Posterior cingulate gyrus (tissue), 11 donors: ENCODE results near the gene FAM20C.

Experiments used
- DNase-seq, 10 donors: peaks; one replicate each; pipeline versions ENCODE4 v3.0.0 to v3.0.0-alpha.2; 2020 to 2021; ENCODE audit warnings: mixed read lengths in 3 of 10
- intact Hi-C: fragments of 100-400 bp; cut with DNase I; formaldehyde crosslinking; loops from one replicate; pipeline ENCODE4 v1.15.1; 2023

The FAM20C gene

DNA sequence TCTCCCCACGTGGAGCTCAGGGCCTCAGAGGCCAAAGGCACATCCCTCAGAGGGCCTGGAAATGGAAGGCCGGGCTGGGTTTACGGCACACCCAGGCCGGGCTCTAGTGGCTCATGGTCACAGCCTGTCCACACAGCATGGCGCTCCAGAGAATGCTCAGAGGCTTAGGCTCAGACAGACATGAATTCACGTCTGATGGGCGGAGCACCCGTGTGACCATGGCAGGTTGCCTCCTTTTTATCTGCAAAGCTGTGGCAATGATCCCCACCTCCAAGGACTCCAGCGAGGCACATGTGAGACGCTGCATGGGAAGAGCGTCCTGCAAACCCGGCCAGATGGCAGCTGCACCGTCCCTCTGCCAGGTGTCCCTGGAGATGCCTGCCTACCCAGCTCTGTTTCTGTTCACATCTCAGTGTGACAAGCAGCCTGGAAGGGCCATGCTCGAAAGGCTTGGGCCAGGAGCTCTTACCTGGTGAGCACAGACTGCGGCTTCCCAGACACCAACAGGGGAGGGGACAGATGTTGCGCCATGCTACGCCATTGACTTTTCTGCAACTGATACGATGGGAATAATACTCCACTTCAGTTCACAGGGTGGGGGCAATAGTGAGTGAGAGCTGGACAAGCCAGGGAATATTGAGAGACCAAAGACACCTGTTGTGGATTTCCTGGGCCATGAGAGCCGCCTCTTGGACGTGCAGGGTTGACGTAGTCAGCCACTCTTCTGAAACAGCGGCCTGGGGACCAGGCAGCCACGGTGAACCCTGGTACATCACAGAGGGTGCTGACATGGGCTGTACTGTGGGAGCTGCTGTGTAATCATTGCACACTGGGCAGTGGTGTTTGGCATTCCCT lies 34.4 kb upstream of the FAM20C start:
- peak in 5 of 10 donors; percentile 6 to 77 (median 36) for DNase-seq
- intact Hi-C loops: no loop called here

DNA sequence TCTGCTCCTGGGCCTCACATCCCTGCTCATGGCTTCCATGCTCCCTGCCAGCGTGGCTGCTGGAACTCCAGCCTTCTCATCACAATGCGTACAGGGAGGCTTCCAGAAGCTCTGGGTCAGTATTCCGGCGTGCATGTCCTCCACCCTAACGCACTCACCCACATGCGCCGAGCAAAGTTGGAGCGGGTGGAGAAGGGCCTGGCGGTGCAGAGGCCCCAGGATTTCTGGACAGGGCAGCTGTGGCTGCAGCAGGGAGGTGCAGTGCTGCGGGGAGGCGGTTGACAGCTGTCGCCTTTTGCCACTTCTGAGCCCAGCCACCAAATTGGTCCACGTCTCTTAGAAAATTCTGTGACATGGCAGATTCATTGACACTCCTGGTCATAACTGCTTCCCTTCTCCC lies 33.6 kb upstream of the FAM20C start:
- intact Hi-C loops: no loop called here
- peak in 3 of 10 donors; percentile 59 to 62 (median 60) for DNase-seq

DNA sequence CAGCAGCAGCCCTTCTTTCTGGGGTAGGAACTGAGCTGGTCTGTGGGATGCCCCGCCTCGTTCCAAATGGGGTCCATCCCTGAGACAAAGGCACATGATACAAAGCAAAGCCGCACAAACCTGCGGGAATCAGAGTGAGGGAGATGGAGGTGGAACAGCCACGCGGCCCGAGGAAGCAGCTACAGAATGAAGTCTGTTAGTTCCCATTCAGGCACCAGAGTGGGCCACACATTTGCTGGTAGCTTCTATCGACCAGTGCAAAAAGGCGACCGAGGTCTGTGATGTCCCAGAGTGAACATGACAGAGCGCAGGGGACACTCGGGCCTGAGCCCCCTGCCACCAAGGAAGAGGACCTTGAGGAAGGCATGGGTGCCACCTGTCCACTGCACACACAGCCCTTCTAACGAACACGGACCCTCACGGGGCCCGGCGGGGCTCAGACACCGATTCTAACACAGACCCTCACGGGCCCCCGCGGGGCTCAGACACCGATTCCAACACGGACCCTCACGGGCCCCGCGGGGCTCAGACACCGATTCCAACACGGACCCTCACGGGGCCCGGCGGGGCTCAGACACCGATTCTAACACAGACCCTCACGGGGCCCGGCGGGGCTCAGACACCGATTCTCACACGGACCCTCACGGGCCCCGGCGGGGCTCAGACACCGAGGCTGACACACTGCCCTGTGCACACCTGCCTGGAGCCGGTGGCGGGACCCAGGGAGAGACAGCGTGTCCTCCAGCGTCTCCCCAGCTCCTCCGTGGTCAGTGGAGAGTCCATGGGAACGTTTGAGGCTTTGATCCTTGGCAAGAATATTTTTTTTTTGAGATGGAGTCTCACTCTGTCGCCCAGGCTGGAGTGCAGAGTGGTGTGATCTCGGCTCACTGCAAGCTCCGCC lies 32.8 kb upstream of the FAM20C start:
- DNase-seq: peak in 5 of 10 donors; percentile 5 to 88 (median 69)
- intact Hi-C loops: loop anchor here (1.0 kb wide), 1 partner anchor 9 kb away; no protein-coding TSS in a partner anchor

DNA sequence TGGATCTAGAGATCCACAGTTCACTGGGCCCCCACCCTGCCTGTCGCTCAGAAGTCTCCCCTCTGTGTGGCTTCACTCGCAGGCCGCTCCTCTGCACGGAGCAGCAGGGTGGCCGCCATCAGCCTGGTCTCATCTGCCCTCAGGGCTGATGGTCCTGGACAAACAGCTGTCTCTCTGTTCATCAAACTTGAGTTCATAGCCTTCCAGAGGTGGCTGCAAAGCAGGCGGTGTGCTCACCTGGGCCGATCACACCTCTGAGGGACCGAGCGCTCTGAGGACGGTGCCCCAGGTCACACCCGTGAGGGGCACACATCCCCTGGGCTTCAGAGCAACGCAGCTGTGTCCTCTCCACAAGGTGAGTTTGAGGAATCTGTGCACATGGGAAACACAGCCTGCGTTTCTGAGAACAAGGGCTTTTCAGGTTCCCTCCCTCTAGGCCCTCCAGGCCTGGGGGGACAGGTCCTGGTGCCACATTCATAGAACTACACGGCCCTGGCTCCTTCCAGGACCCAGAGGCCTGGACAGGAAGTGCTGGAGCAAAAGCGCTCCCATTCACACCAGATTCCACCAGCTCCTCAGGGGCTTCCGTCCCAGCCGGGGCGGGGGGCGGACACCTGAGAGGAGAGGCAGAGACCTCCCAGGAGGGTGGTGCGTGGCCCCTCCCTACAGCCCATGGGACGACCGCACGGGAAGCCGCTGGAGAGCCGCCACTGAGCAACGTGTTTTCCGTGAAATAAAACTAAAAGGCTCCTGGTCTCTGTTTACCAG lies 31.2 kb upstream of the FAM20C start:
- intact Hi-C loops: loop anchor here (1.0 kb wide), 1 partner anchor 11 kb away; no protein-coding TSS in a partner anchor
- peak in 4 of 10 donors; percentile 2 to 68 (median 62) for DNase-seq

DNA sequence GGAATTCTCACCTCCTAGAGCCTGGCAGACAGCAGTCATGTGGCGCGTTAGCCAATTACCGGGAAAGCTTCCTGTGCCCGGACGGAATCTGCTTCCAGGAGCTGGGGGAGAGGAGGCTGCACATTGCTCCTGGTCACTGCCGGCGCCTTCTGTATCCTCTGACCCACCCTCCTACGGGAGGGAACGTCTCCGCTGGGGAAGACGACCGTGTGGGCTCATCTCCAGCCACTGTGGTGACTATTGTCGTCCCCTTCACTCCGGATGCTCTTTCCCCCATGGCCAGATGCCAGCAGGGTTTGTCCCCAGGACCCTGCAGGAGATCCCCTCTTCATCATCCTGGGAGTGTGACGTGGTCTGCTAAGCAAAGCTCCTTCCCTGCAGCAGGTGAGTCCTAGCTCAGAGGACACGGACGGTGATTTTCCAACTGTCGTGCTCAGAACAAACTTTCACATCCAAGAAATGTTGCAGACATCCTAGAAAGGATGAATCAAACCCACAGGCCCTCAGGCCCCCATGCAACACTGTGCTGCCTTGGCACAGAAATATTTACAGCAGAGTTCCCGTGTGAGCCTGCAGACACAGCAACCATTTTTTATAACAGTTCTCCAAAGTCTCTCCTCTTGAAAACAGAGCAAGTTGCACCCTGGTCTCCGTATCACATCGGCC lies 29.6 kb upstream of the FAM20C start:
- intact Hi-C loops: no loop called here
- DNase-seq: peak in 3 of 10 donors; percentile 47 to 79 (median 58)

DNA sequence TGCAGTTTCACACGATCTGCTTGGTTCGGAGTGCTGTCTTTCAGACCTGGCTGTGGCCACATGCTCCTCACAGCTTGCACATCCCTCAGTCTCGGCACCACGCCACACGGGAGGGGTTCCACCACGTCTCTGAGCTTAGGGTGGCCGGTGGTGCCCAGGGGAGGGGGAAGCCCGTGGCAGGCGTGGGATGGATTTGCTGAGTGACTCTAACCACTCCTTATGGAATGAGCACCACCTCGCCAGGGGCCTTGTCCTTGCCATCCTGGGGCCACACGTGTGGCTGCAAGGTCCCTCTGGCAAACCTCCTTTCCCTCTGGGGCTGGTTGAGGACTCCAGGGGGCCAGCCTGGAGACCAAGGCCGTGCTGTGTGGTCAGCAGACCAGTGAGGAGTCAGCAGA lies 29.1 kb upstream of the FAM20C start:
- DNase-seq: peak in 3 of 10 donors; percentile 34 to 72 (median 62)
- intact Hi-C loops: no loop called here

DNA sequence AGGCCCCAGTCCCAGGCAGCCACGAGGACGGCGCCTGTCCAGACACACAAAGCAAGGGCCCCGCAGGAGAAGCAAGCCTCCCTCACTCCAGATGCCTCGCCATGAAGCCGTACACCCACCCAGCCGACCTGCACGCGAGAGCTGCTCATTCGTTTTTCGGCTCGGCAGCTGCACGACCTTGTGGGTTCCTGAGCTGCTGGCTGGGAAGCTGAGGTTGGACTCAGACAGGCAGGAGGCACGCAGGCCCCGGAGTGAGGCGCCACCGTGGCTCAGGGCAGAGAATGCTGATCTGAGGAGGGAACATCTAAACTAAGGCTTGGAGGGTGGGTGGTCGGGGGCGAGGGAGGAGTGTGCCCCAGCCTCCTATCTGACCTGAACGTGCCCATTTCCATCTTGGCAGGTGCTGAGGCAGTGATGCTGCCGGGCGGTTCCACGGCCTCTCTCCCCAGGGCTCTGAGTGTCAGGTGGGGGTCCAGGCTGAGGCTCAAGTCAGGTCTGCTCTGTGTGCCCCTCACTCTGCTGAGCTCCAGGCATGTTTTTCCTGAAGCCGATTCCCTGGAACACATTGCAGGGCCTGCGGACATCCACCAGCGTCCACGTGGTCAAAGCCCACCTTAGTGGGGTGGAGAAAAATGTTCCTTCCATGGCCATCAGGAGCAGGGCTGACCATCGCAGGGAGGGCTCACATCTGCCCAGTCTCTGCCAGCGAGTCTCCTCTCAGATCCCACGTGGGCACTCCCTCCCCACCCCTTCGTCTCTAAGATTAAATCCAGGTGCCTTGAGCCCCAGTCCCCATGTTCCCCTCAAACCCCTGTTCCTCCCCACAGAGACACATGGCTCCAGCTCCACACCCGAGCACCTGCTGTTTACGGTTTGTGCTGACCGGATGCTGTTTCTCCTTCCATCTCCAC lies 28.1 kb upstream of the FAM20C start:
- DNase-seq: peak in 4 of 10 donors; percentile 23 to 79 (median 62)
- intact Hi-C loops: no loop called here

DNA sequence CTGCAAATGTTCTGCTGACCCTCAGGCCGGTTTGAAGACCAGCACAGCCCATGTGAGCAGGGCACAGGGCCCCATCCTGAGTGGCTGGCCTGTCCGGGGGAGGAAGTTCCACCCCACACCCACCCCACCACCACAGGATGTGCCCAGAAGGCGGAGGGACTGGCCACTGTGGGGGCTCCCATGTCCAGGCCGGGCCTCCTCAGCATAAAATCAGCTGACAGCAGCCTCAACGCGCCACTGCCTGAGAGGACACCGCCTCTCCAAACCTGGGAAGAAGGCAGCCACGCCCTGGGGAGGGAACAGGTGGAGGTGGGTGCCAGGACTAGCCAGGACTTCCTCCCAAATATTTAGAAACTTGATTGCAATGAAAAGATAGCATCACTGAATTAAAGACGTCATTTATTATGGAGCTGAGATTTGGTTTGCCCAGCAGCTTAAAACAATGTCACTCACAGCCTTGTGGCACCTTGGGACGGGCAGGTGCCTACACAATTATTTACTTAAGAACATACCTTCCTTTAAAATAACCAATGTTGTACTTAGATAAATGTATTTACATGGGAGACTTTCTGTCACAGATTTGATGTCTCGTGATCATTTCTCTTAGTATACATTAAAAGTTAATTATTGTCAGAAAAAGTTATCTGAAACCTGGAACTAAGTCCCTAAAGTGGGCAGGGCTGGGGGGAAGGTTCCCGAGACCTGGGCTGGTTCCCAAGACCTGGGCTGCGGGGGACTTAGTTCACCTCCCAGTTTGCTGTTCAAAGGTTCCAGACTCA lies 27.3 kb upstream of the FAM20C start:
- DNase-seq: peak in 6 of 10 donors; percentile 25 to 84 (median 57)
- intact Hi-C loops: no loop called here

DNA sequence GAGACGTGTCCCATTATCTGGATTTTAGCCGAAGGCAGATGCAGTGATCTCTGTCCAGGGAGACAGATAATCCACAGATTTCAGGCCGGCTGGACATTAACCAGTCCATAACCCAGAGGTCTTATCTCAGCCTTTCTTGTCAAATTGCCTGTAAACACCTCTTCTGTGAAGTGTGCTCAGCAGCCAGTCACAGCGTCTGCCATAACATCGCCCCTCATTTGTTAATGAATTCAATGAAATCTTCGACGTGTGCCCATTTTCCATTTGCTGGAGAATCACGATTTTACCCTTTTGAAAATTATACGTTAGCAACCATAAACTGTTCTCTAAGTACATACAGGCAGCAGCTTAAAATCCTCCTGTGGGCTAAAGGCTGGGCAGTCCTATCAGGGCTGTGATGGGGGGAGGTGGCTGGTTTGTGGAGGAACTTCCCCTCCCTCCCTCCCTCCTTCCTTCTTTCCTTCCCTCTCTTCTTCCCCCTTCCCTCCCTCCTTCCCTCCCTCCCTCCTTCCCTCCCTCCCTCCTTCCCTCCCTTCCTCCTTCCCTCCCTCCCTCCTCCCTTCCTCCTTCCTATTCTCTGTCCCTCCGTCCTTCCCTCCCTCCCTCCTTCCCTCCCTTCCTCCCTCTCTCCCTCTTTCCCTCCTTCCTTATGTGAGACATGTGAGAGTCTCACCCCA lies 26.6 kb upstream of the FAM20C start:
- intact Hi-C loops: no loop called here
- peak in 1 of 10 donors; percentile 24 for DNase-seq

DNA sequence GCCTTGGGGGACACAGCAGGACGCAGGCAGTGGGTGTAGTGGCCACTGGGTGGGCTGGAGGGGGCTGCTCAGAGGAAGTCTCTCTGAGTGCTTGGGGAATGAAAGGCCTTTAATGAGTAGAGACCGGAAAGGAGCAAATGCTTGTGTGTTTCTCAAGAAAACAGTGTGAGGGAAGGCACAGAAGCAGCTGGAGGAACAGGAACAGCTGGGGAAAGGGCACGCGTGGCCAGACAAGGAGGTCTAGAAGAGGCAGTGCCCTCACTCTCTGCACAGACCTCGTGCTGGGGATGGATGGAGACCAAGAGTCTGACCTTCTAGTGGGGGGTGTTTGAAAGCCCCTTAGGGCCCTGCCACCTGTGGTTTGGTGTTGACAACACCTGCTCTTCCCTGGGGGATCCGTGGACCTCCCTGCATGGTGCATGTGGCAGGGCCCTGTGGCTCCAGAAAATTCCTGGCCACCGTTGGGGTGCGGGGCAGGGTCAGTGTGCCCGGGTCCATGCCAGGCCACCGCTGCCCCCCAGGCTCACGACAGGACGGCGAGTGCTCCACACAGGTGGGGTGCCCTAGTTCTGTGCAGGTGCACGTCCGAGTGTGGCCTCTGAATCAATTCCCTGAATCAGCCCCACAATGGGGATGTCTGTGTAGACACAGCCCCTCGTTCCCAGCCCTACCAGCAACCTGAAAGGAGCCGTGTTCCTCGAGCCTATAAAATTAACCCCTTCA lies 25.9 kb upstream of the FAM20C start:
- peak in 3 of 10 donors; percentile 28 to 79 (median 68) for DNase-seq
- intact Hi-C loops: no loop called here

DNA sequence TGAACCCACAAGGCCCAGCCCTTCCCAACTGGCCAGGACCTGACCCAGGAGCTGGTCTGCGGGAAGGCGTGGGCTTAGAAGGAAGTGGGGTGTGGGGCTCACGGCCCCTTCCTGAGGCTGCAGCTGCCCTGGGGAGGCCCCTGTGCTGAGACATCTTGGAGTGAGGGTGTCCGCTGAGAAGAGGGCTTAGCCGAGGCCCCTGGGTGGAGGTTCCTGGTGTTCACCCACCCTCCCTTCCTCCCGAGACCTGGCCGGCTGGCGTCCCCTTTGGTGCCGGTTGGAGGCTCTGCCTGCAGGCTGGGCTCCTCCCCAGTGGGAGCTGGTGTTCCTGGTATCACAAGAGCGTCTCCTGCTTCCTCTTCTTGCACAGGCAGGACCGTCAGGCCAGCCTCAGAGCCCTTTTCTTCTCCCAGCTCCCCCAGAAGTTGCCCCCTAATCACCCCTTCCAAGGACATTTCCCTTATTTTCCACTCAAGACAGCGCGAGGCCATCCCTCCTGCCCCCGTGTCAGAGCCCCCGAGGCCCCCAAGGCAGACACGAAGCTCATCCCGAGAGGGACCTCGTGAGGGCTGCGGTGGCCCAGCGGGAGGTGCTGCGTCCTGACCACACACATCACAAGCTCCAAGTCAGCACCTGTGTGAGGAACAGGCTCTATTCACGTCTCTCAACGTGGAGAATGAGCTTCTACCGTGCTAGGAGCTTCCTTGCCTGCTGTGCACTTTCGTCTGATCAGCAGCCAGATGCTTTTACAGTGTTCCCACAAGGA lies 25.1 kb upstream of the FAM20C start:
- intact Hi-C loops: no loop called here
- peak in 3 of 10 donors; percentile 57 to 81 (median 77) for DNase-seq

DNA sequence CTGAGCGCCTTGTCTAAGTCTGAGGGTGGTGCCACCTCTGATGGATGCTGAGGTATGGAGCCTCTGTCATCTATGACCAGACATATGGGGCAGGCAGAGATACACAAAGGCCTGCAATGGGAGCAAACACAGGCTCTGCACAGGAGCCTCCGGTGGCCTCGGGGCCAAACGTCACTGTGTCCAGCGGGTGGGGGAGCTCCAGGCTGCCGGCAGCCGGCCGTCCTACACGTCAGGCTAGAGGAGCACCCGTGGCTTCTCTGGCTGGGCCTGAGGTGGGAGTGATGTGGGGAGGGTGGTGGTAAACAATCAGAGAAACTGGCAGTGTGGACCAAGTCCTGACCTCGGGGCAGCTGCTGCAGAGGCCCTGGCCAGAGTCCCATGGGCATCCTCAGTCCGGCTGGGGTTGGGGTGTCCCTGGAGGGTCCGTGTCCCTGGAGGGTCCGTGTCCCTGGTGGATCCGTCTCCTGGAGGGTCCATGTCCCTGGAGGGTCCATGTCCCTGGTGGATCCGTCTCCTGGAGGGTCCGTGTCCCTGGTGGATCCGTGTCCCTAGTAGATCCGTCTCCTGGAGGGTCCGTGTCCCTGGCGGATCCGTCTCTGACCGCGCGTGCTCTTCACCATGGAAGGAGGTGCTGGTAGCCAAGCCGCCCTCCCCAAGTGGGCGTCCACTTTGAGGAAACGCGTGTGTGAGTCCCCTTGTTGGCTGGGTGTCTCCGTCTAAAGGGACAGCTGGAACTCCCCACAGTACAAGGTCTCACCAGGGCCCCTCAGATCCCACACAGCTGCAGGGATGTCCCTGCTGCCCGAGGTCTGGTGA lies 24.2 kb upstream of the FAM20C start:
- DNase-seq: peak in 3 of 10 donors; percentile 41 to 73 (median 54)
- intact Hi-C loops: no loop called here

DNA sequence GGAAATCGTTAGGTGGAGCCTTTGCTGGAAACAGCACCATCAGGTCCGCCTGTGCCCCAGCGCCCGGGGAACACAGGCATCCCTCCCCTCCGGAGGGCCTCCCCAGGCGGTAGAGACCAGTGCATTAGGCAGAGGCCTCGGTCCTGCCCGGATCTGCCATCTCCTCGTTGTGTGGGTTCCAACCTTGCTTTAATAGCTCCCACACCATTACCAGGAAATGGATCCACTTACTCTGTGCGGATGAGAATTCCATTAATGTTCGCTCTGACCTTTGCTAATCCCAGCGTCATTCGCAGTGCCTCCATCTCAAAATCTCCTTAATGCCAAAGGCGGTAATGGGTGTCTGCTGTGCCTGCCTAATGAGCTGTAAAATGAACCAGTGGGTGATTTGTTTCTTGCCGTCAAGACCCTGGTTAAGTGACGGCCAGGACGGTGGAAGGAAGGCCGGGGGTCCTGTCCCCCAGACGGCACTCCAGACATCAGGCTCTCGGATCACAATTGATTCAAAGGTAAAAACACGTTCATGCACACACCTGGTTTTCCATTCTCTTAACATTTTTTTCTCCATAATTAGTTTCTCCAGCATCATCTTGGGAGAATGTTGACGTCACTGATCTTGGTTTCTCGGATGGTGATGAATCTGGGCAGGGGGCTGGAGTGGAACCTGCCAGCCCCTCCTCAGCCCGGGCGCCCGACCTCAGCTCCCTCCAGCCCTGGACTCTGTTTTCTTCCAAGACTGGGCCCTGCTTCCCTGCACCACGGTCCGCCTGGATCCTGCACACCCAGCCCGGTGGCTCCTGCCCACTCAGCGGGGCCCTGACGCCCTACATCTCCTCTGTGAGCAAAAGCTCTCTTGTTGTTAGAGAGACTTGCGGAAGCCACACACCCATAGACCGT lies 22.8 kb upstream of the FAM20C start:
- intact Hi-C loops: no loop called here
- peak in 4 of 10 donors; percentile 2 to 71 (median 58) for DNase-seq
